Mucosa of rectum (tissue), 2 donors: ENCODE data around the gene NDUFA13.

ENCODE experiments used
- H3K27ac ChIP-seq, 2 donors: one replicate each; pipeline ENCODE4 v1.7.0; 2013; ENCODE audit warnings: inconsistent platforms in 2 of 2, low read depth in 2 of 2, low read length in 2 of 2
- H3K27me3 ChIP-seq, 2 donors: one replicate each; pipeline ENCODE4 v1.7.0; 2013; ENCODE audit warnings: low read length in 2 of 2; ENCODE audit not compliant: control insufficient read depth in 2 of 2, insufficient read depth in 2 of 2
- H3K36me3 ChIP-seq, 2 donors: one replicate each; pipeline ENCODE4 v1.7.0; 2013; ENCODE audit warnings: low read length in 2 of 2; ENCODE audit not compliant: control insufficient read depth in 2 of 2, insufficient read depth in 2 of 2
- H3K4me1 ChIP-seq, 2 donors: one replicate each; pipeline ENCODE4 v1.7.0; 2013; ENCODE audit warnings: low read length in 2 of 2, mild to moderate bottlenecking in 1 of 2; ENCODE audit not compliant: control insufficient read depth in 2 of 2, insufficient read depth in 2 of 2
- H3K4me3 ChIP-seq, 2 donors: one replicate each; pipeline ENCODE4 v1.7.0; 2013; ENCODE audit warnings: low read length in 2 of 2
- H3K9ac ChIP-seq, 2 donors: one replicate each; pipeline ENCODE4 v1.7.0; 2013; ENCODE audit warnings: low read length in 2 of 2, low read depth in 1 of 2, mild to moderate bottlenecking in 1 of 2
- H3K9me3 ChIP-seq, 2 donors: one replicate each; pipeline ENCODE4 v1.7.0; 2013; ENCODE audit warnings: low read length in 2 of 2; ENCODE audit not compliant: control insufficient read depth in 2 of 2
- donor health status: healthy.
- donor health status: Normal muscosa, but diverticular disease.

The NDUFA13 gene

DNA sequence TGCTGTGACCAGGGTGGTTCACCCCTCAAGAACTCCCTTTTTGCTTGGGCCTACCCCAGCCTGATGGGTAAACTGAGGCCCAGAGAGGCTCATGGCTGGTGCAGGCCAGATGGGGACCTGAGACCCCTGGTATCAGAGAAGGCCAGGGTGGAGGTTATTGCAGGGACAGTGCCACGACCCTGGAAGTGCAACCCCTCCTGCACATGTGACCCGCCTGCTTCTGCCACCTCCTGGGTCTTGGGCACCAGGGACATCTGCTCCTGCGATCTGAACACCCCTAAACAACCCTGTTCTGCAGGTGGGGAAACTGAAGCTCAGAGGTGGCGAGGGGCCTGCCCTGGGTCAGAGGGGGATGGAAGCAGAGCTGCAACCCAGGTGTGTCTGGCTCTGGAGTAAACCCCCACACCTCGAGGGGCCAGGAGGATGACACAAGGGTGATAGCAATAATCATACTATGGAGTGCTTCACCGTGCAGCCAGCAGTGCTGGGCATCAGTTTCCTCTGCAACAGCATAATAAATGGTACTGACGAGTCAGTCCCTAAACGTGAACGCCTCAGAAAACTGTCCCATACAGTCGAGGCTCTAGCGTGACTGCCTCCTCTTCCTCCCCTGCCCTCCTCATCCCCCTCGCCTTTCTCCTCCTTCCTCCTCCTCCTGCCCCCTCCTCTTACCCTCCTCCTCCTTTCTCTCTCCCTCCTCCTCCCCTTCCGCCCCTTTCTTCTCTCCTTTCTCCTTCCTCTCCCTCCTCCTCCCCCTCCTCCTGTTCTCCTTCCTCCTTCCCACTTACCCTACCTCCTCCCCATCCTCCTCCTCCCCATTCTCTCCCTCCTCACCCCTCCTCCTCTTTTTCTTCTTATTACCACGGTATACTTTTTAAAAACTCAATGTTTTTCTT is 17.0 kb downstream of the NDUFA13 start:
- no peak overlapping the region for H3K9ac ChIP-seq

GRCh38 chr19:19533841-19534240 is 17.8 kb downstream of the NDUFA13 start:
- Histone ChIP-seq H3K9me3 (no peaks in the 10 kb centered on the region), H3K9ac (no peak overlapping the region), H3K27ac (no peak overlapping the region), H3K4me3 (no peak overlapping the region), H3K36me3 (peaks cover 0 to 2% of the 10 kb centered on the region in 2 donors), H3K4me1 (peaks cover 8 to 12% of the 10 kb centered on the region in 2 donors), H3K27me3 (peaks cover 5 to 12% of the 10 kb centered on the region in 2 donors)

More for the DNA sequence above, 17.0 kb downstream of the NDUFA13 start:
- Histone ChIP-seq H3K4me1 (peaks cover 6% of the 10 kb centered on the region in 2 donors), H3K36me3 (peaks cover 3 to 7% of the 10 kb centered on the region in 2 donors), H3K27me3 (peaks cover 0 to 4% of the 10 kb centered on the region in 2 donors), H3K27ac (no peak overlapping the region), H3K9me3 (no peaks in the 10 kb centered on the region), H3K4me3 (no peak overlapping the region)

DNA sequence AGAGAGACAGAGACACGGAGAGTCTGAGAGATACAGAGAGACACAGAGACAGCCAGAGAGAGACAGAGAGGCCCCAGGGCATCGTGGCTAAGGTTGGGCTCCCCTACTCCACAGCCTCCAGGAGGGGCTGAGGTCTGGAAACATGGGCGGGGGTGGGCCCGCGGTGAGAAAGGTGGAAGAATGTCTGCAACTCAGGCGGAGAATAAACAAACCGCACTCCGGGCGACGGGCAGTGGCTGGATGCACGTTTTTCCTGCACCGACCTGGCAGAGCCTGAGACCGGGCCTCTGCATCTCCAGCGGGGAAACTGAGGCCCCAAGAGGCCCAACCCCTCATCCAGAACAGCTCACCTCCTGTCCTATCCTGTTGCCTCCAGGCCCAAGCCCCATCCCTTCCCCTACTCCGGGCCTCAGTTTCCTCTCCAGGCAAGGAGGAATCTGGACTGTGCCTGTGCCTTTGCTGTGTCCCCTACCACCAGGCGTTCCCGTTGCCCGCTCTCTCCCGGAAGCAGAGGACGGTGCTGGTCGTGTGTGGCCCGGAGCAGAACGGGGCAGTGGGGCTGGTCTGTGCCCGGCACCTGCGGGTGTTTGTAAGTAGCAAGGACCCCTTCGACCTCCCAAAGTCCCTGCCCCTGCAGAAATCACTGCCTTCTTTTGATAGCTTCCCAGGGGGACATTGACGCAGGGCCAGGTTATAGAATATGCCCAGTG is 18.7 kb downstream of the NDUFA13 start:
- H3K4me3 ChIP-seq, result no peak overlapping the region
- H3K9me3 ChIP-seq, result no peaks in the 10 kb centered on the region
- H3K27me3 ChIP-seq, result peaks cover 5 to 14% of the 10 kb centered on the region in 2 donors

DNA sequence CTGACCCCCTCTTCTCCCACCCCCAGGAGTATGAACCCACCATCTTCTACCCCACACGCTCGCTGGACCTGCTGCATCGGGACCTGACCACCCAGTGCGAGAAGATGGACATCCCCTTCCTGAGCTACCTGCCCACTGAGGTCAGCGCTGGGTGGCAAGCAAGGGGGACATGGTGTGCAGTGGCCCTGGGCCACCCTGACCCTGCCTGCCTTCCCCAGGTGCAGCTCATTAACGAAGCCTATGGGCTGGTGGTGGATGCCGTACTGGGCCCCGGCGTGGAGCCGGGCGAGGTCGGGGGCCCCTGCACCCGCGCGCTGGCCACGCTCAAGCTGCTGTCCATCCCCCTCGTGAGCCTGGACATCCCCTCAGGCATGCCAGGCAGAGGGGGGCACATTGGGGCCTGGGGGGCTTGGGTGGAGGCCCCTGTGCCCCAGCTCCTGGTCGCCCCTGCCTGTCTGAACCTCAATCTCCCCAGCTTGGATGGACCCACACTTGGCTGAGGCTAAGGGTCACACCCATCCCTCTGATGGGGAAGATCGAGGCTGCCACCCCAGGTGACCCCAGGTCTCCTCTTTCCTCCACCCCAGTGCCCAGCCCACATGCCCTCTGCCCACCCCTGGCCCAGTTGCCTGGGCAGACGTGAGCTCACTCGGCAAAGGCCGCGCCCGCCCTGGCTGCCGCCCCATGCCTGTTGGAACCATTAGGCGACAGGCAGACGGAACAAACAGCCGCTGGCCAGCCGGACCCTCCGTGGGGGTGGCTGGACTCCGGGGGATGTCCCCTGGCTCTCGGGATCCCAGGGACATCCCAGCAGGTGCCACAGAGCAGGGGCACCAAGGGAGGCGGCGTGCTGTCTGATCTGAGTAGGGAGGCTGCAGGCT is 19.5 kb downstream of the NDUFA13 start:
- H3K9ac ChIP-seq, result no peak overlapping the region
- H3K27ac ChIP-seq, result no peak overlapping the region
- H3K36me3 ChIP-seq, result no peaks in the 10 kb centered on the region
- H3K4me1 ChIP-seq, result peaks cover 9 to 12% of the 10 kb centered on the region in 2 donors
- peaks cover 5 to 15% of the 10 kb centered on the region in 2 donors for H3K27me3 ChIP-seq
- H3K9me3 ChIP-seq, result no peaks in the 10 kb centered on the region
- no peak overlapping the region for H3K4me3 ChIP-seq

More for the DNA sequence above, 18.7 kb downstream of the NDUFA13 start:
- Histone ChIP-seq H3K36me3 (peaks cover 0 to 2% of the 10 kb centered on the region in 2 donors), H3K27ac (no peak overlapping the region), H3K9ac (no peak overlapping the region), H3K4me1 (peaks cover 8 to 12% of the 10 kb centered on the region in 2 donors)

DNA sequence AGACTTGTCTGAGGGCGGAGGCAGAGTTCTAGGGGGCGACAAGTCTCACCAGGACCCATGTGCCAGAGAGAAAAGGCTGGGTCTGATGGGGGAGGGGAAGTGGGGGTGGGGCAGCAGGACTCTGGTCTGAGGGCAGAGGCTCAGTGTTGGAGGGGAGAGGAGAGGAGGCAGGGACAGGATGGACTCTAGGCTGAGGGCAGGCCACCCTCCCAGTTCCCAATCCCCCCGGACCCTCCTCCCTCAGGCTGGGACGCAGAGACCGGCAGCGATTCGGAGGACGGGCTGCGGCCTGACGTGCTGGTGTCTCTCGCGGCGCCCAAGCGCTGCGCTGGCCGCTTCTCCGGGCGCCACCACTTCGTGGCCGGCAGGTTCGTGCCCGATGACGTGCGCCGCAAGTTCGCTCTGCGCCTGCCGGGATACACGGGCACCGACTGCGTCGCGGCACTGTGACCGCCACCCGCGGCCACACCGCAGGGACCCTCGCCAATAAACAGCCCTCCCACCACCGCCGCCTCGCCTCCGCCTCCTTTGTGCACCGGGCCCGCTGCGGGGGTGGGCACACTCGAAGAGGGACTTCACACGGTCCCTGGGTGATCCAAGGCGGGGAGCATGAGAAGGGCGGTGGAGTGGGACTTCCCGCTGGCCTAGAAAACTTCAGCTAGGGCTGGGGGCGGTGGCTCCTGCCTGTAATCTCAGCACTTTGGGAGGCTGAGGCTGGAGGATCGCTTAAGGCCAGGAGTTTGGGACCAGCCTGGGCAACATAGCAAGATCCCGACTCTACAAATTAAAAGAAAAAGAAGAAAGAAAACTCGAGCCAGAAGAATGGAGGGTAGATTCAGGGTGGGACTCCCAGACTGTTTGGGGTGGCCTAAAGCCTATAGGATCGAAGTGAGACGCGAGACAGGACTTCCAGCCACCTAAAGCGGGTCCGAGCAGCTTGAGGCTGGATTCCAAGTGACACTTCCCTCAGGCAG is 21.3 kb downstream of the NDUFA13 start:
- Histone ChIP-seq H3K9ac (no peak overlapping the region), H3K36me3 (no peaks in the 10 kb centered on the region), H3K4me3 (peak overlapping the region in 1 of 2 donors; percentile 13), H3K9me3 (no peaks in the 10 kb centered on the region), H3K27me3 (peaks cover 8 to 18% of the 10 kb centered on the region in 2 donors), H3K4me1 (peaks cover 9 to 12% of the 10 kb centered on the region in 2 donors), H3K27ac (no peak overlapping the region)

DNA sequence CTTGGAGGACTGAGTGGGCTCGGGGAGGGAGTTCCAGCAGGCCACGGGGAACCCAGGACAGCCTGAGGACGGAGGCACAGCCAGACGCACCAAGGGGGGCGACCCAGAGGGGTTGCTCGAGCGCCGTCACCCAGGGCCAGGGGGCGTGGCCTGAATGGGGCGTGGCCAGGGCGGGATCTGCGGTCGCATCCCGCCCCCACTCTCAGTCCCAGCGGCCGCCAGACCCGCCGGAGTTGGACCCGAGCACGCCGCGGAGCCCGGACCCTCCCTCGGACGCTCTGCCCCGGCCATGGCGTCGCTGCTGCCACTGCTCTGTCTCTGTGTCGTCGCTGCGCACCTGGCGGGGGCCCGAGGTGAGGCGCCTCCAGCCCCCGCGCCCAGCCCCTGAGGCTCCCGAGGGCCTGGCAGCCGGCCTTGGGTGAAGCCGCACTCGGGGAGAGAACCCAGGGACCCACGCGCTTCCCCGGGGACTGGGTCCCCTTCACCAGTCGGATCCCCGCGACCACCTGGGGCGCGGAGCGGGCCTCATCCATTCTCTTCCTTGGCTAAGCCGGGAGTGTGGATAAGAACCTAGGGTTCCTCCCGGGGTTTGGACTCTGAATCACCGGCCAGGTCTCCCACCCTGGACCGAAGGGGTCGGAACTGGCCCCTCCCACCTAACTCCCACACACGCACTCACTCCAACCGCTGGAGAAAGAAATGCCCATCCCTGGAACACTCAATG is 22.2 kb downstream of the NDUFA13 start, which contains the start of gene CILP2:
Gene CILP2 (plus strand): TSS at position 205 of the 724 bp plus-strand sequence. CDS start 85 bp downstream, at position 290.
- H3K9me3 ChIP-seq, result no peaks in the 10 kb centered on the region
- H3K27me3 ChIP-seq, result peaks cover 13 to 18% of the 10 kb centered on the region in 2 donors
- H3K36me3 ChIP-seq, result no peaks in the 10 kb centered on the region
- peaks cover 9 to 12% of the 10 kb centered on the region in 2 donors for H3K4me1 ChIP-seq
- H3K27ac ChIP-seq, result no peak within 1 kb of the TSS
- peak within 1 kb of the TSS; percentile 9 to 13 for H3K4me3 ChIP-seq
- H3K9ac ChIP-seq, result no peak within 1 kb of the TSS

- Histone ChIP-seq H3K36me3 (no peaks in the 10 kb centered on the region), H3K9ac (no peak overlapping the region), H3K27ac (no peak overlapping the region), H3K27me3 (peaks cover 13 to 18% of the 10 kb centered on the region in 2 donors), H3K4me1 (peaks cover 9 to 12% of the 10 kb centered on the region in 2 donors), H3K9me3 (no peaks in the 10 kb centered on the region), H3K4me3 (no peak overlapping the region)
These were observed 22.8 kb downstream of the NDUFA13 start for GRCh38 chr19:19538785-19539166.

DNA sequence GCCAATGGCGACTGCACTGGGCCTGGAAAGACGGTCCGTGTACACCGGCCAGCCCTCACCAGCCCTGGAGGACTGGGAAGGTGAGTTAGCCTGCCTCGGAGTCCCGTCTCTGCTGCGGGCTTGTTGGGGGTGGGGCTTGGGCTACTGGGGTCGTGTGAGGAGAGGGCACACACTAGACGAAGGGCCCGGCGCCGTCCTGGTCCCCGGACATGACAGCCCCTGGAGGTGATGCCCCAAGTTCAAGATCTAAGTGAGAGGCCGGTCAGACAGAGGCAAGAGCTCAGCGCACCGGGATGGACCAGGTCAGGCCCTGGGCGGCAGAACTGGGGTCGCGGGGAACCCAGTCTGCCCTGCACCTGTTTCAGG is 23.7 kb downstream of the NDUFA13 start:
- no peaks in the 10 kb centered on the region for H3K36me3 ChIP-seq
- H3K9me3 ChIP-seq, result no peaks in the 10 kb centered on the region
- H3K4me3 ChIP-seq, result no peak overlapping the region
- peaks cover 9 to 12% of the 10 kb centered on the region in 2 donors for H3K4me1 ChIP-seq
- H3K9ac ChIP-seq, result no peak overlapping the region
- H3K27ac ChIP-seq, result no peak overlapping the region
- peaks cover 13 to 18% of the 10 kb centered on the region in 2 donors for H3K27me3 ChIP-seq
